Keratinocyte (primary cell): ENCODE data around the gene SEMA3F. TPM values are rescaled to one million over a fixed set of nuclear protein-coding genes. Genes with fewer than 3 reads are reported as not detected.

Experiments
- DNase-seq: peaks from one replicate; pipeline ENCODE4 v3.0.0-alpha.2; 2011; ENCODE audit warnings: low read depth, missing footprints, low spot score
- FAIRE-seq: peaks from 2 replicates; lab custom pipeline; 2011; peaks lifted over from hg19 to GRCh38; lab: Jason Lieb, UNC
- H2AFZ ChIP-seq: 2 replicates; pipeline ENCODE4 v1.6.0; 2012; ENCODE audit warnings: low read length, control low read depth, inconsistent platforms; ENCODE audit not compliant: control insufficient read depth
- H3K27ac ChIP-seq: 2 replicates; pipeline ENCODE4 v1.5.1; 2011; ENCODE audit warnings: low read length; ENCODE audit not compliant: control insufficient read depth, insufficient read depth
- H3K27me3 ChIP-seq: 3 replicates; pipeline ENCODE4 v1.6.0; 2011; ENCODE audit warnings: low read length; ENCODE audit not compliant: control insufficient read depth, insufficient read depth; ENCODE audit errors: extremely low read depth
- H3K36me3 ChIP-seq, 2 experiments: 2 replicates in 1 of 2; 3 replicates in 1 of 2; pipeline ENCODE4 v1.5.1; 2011; ENCODE audit warnings: low read length in 2 of 2, mild to moderate bottlenecking in 1 of 2; ENCODE audit not compliant: control insufficient read depth in 2 of 2, insufficient read depth in 2 of 2; ENCODE audit errors: extremely low read depth in 1 of 2
- H3K4me1 ChIP-seq: 3 replicates; pipeline ENCODE4 v1.5.1; 2011; ENCODE audit warnings: low read length; ENCODE audit not compliant: control insufficient read depth, insufficient read depth; ENCODE audit errors: extremely low read depth
- H3K4me2 ChIP-seq: 3 replicates; pipeline ENCODE4 v1.6.0; 2011; ENCODE audit warnings: low read depth, low read length; ENCODE audit not compliant: control insufficient read depth, insufficient read depth; ENCODE audit errors: extremely low read depth
- H3K4me3 ChIP-seq, 3 experiments: fragments of 200-600 bp in 1 of 3; sonication (generic) in 1 of 3; 2 replicates in 2 of 3; 3 replicates in 1 of 3; pipeline ENCODE4 v1.5.1; 2011 to 2016; ENCODE audit warnings: low read length in 3 of 3, mild to moderate bottlenecking in 3 of 3, control low read depth in 2 of 3, inconsistent platforms in 1 of 3, low read depth in 1 of 3, mixed read lengths in 1 of 3, mixed run types in 1 of 3, moderate library complexity in 1 of 3; ENCODE audit not compliant: control insufficient read depth in 2 of 3, insufficient read depth in 2 of 3; ENCODE audit errors: extremely low read depth in 1 of 3
- H3K79me2 ChIP-seq: 2 replicates; pipeline ENCODE4 v1.6.0; 2012; ENCODE audit warnings: low read length; ENCODE audit not compliant: control insufficient read depth, insufficient read depth
- H3K9ac ChIP-seq: 3 replicates; pipeline ENCODE4 v1.6.0; 2011; ENCODE audit warnings: low read length; ENCODE audit not compliant: control insufficient read depth, insufficient read depth; ENCODE audit errors: extremely low read depth
- H3K9me1 ChIP-seq: 3 replicates; pipeline ENCODE4 v1.6.0; 2011; ENCODE audit warnings: low read length; ENCODE audit not compliant: control insufficient read depth, insufficient read depth; ENCODE audit errors: extremely low read depth
- H3K9me3 ChIP-seq: 2 replicates; pipeline ENCODE4 v1.5.1; 2012; ENCODE audit warnings: low read depth, low read length; ENCODE audit not compliant: control insufficient read depth
- H4K20me1 ChIP-seq: 3 replicates; pipeline ENCODE4 v1.6.0; 2011; ENCODE audit warnings: low read length; ENCODE audit not compliant: control insufficient read depth, insufficient read depth; ENCODE audit errors: extremely low read depth
- EZH2 ChIP-seq: IDR thresholded peaks from one replicate; pipeline ENCODE4 v1.6.1; 2012; ENCODE audit warnings: inconsistent platforms, mild to moderate bottlenecking, low read length, moderate library complexity
- dilution Hi-C: fragments of 300-500 bp; cut with MboI; formaldehyde crosslinking; loops from one replicate; pipeline ENCODE4 v1.7.0; 2020; ENCODE audit warnings: low sequenced_read_pairs; ENCODE audit not compliant: extremely low pct_ligation_motif_present
- polyA plus RNA-seq, 5 experiments: library from polyadenylated mRNA; depleted of rRNA in 3 of 5; stranded (reverse) in 3 of 5; stranded (forward) in 1 of 5; unstranded in 1 of 5; fragments of >200 nt; gene quantifications; 1 replicate in 1 of 5; 2 replicates in 3 of 5; 3 replicates in 1 of 5; pipeline versions ENCODE4 v1.2.1 to v1.2.3, GENCODE V29; 2011 to 2012; ENCODE audit warnings: missing spikeins in 2 of 5, low read depth in 1 of 5, low replicate concordance in 1 of 5
- TF ChIP-seq, protein P1 (sequence below), 3 experiments: IDR thresholded peaks in 1 of 3; conservative IDR thresholded peaks in 1 of 3; optimal IDR thresholded peaks in 1 of 3; 2 replicates in 2 of 3; 3 replicates in 1 of 3; pipeline versions ENCODE3 to v1.5.1; 2011; ENCODE audit warnings: low read length in 3 of 3, mild to moderate bottlenecking in 3 of 3, moderate library complexity in 2 of 3, control low read depth in 1 of 3, inconsistent platforms in 1 of 3; ENCODE audit not compliant: insufficient read depth in 2 of 3; ENCODE audit errors: extremely low read depth in 1 of 3

The SEMA3F gene
- polyA plus RNA-seq, 1 donor (not counting 4 experiments of a cell fraction or from before 2014, with no cell fraction given): 72.8 TPM

DNA sequence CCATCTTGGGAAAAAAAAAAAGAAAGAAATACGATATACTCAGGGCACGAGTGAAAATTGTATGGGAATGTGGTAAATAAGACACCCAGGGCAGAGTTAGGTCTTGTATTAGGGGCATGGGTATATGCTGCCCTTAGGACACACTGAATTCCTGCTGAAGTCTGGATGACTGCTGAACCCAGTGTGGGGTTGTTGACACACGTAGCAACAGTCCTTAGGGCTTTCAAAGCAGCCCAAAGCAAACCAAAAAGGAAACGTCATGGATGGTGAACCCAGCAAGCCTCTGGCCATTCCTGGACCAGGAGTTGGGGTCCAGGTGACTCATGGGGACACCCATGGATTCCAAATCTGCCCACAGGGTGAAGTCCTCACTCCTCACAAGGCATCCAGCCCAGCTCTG, 27.1 kb upstream of the SEMA3F start:
- H3K27me3 ChIP-seq: no peaks in the 10 kb centered on the region
- no peak overlapping the region for H3K27ac ChIP-seq
- H3K4me2 ChIP-seq: no peak overlapping the region
- H3K9ac ChIP-seq: no peak overlapping the region
- H3K36me3 ChIP-seq: no peaks in the 10 kb centered on the region
- no peak for FAIRE-seq
- no peak overlapping the region for H2AFZ ChIP-seq
- no peak overlapping the region for H3K4me3 ChIP-seq
- H3K79me2 ChIP-seq: no peaks in the 10 kb centered on the region
- H3K4me1 ChIP-seq: peaks cover 13% of the 10 kb centered on the region
- no peak for DNase-seq
- no peaks in the 10 kb centered on the region for H4K20me1 ChIP-seq
- no peak for TF ChIP-seq EZH2
- TF ChIP-seq, protein P1, sequence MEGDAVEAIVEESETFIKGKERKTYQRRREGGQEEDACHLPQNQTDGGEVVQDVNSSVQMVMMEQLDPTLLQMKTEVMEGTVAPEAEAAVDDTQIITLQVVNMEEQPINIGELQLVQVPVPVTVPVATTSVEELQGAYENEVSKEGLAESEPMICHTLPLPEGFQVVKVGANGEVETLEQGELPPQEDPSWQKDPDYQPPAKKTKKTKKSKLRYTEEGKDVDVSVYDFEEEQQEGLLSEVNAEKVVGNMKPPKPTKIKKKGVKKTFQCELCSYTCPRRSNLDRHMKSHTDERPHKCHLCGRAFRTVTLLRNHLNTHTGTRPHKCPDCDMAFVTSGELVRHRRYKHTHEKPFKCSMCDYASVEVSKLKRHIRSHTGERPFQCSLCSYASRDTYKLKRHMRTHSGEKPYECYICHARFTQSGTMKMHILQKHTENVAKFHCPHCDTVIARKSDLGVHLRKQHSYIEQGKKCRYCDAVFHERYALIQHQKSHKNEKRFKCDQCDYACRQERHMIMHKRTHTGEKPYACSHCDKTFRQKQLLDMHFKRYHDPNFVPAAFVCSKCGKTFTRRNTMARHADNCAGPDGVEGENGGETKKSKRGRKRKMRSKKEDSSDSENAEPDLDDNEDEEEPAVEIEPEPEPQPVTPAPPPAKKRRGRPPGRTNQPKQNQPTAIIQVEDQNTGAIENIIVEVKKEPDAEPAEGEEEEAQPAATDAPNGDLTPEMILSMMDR (optimal IDR thresholded peaks at IDR 0.05 in 1 of 3, IDR thresholded peaks at IDR 0.05 in 1 of 3, conservative IDR thresholded peaks at IDR 0.05 in 1 of 3; ENCODE audit: extremely low read depth in 1 of 3, insufficient read depth in 2 of 3, low read length in 3 of 3): no peak
- H3K9me1 ChIP-seq: no peaks in the 10 kb centered on the region
- no peaks in the 10 kb centered on the region for H3K9me3 ChIP-seq
- dilution Hi-C loops: no loop called here

GRCh38 chr3:50130436-50130835, 24.7 kb upstream of the SEMA3F start:
- TF ChIP-seq, protein P1 (optimal IDR thresholded peaks at IDR 0.05 in 1 of 3, IDR thresholded peaks at IDR 0.05 in 1 of 3, conservative IDR thresholded peaks at IDR 0.05 in 1 of 3; ENCODE audit: extremely low read depth in 1 of 3, insufficient read depth in 2 of 3, low read length in 3 of 3): no peak
- no peak for TF ChIP-seq EZH2
- no peak overlapping the region for H3K4me3 ChIP-seq
- no peak overlapping the region for H3K27ac ChIP-seq
- dilution Hi-C loops: no loop called here
- no peaks in the 10 kb centered on the region for H3K27me3 ChIP-seq
- no peak overlapping the region for H3K4me2 ChIP-seq
- no peaks in the 10 kb centered on the region for H3K9me3 ChIP-seq
- no peaks in the 10 kb centered on the region for H3K36me3 ChIP-seq
- FAIRE-seq (no peak), DNase-seq (no peak)
- no peak overlapping the region for H3K9ac ChIP-seq
- no peak overlapping the region for H2AFZ ChIP-seq
- H3K9me1 ChIP-seq: no peaks in the 10 kb centered on the region
- H4K20me1 ChIP-seq: no peaks in the 10 kb centered on the region
- H3K79me2 ChIP-seq: no peaks in the 10 kb centered on the region
- no peaks in the 10 kb centered on the region for H3K4me1 ChIP-seq
